Measurements from ENCODE around the gene ADCY10.
A peak's percentile ranks its signal among the peaks of the same experiment; 100 is the strongest.

Gene ADCY10

DNA sequence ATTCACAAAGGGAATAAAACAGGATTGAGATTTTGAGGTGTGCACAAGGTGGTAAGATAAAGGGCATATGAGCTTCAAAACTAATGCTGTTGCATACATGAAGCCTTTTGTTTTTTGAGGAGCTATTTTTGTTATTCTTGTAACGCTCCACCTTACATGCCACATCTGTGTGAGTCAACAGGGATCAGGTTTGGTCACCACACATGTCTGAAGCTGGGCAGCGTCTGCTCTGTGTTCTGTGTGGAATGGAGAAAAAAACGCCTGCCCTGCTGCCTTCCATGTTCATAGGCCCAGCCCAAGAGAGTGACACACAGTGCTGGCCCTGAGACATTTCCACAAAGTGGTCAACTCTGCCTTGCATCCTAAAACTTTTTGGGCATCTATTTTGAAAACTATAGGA, 124.4 kb downstream of the ADCY10 start:
- H2BK120ac ChIP-seq (ENCODE audit: insufficient read depth, low read length, poor library complexity) = no peak overlapping the region
- WGBS (ENCODE audit: extremely low coverage, insufficient coverage, insufficient read length) = no CpG with 5 or more reads among the region's 3 CpGs

DNA sequence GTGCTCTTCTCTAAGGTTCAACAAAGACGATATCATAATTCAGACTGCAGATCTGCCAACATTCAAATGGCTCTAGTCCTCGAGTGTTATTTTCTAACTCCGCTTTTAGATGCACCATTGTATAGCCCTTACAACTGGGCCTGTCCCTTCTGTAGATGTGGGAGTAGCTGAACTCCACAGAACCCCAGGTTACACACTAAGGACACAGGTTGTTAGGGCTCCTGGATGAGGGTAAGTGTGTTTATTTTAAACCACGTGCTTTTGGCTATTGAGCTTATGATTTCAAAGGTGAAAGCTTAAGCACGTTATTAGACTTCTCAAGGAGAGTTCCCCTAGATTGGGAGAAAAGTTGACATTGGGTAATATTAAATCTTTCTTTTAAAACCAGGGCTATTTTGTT, 127.4 kb downstream of the ADCY10 start:
- Histone ChIP-seq H3K4ac (ENCODE audit: low read depth, low read length) (no peak overlapping the region), H3K79me1 (ENCODE audit: low read length) (no peaks in the 10 kb centered on the region), H3K23ac (ENCODE audit: low read length) (no peak overlapping the region), H2BK120ac (ENCODE audit: insufficient read depth, low read length, poor library complexity) (no peak overlapping the region), H4K91ac (ENCODE audit: low read depth, low read length) (no peak overlapping the region), H3K14ac (ENCODE audit: low read length) (no peak overlapping the region), H3K27ac (ENCODE audit: low read depth, low read length) (no peak overlapping the region), H2BK12ac (ENCODE audit: low read length) (no peak overlapping the region), H3K27me3 (ENCODE audit: insufficient read depth, low read length) (no peaks in the 10 kb centered on the region), H2BK5ac (ENCODE audit: low read depth, low read length, poor library complexity) (no peak overlapping the region), H3K36me3 (ENCODE audit: control insufficient read depth in 1 of 2, insufficient read depth in 2 of 2, low read length in 2 of 2) (peaks cover 24 to 47% of the 10 kb centered on the region in 2 experiments), H3K4me2 (ENCODE audit: low read length) (no peak overlapping the region), H4K8ac (ENCODE audit: low read depth, low read length) (no peak overlapping the region), H3K4me3 (ENCODE audit: low read depth, low read length) (no peak overlapping the region), H2AFZ (ENCODE audit: insufficient read depth, low read length, poor library complexity) (no peak overlapping the region), H2AK5ac (ENCODE audit: low read length) (no peak overlapping the region), H3K9ac (ENCODE audit: low read length) (no peak overlapping the region), H3K79me2 (ENCODE audit: control insufficient read depth, insufficient read depth, low read length, poor library complexity) (no peaks in the 10 kb centered on the region), H3K18ac (ENCODE audit: low read length) (no peak overlapping the region), H3K4me1 (ENCODE audit: control insufficient read depth in 1 of 2, insufficient read depth in 2 of 2, low read length in 2 of 2) (peaks cover 0 to 2% of the 10 kb centered on the region in 2 experiments), H3K9me3 (ENCODE audit: insufficient read depth, low read depth, low read length) (no peaks in the 10 kb centered on the region), H4K12ac (ENCODE audit: low read depth, low read length) (no peak overlapping the region)
- WGBS (ENCODE audit: extremely low coverage, insufficient coverage, insufficient read length) = no CpG with 5 or more reads among the region's 5 CpGs
- DNase-seq = no peak

More for the DNA sequence above, 124.4 kb downstream of the ADCY10 start:
- no peak overlapping the region for H4K91ac ChIP-seq (ENCODE audit: low read depth, low read length)
- no peak overlapping the region for H2AFZ ChIP-seq (ENCODE audit: insufficient read depth, low read length, poor library complexity)
- H3K4me2 ChIP-seq (ENCODE audit: low read length) = no peak overlapping the region
- no peak overlapping the region for H3K9ac ChIP-seq (ENCODE audit: low read length)
- peak; percentile 42 to 67 for DNase-seq
- H2AK5ac ChIP-seq (ENCODE audit: low read length) = no peak overlapping the region
- no peak overlapping the region for H4K12ac ChIP-seq (ENCODE audit: low read depth, low read length)
- H3K9me3 ChIP-seq (ENCODE audit: insufficient read depth, low read depth, low read length) = no peaks in the 10 kb centered on the region
- no peak overlapping the region for H3K4ac ChIP-seq (ENCODE audit: low read depth, low read length)
- no peak overlapping the region for H4K8ac ChIP-seq (ENCODE audit: low read depth, low read length)
- H3K23ac ChIP-seq (ENCODE audit: low read length) = no peak overlapping the region
- H3K4me1 ChIP-seq (ENCODE audit: control insufficient read depth in 1 of 2, insufficient read depth in 2 of 2, low read length in 2 of 2) = peaks cover 0 to 2% of the 10 kb centered on the region in 2 experiments
- no peaks in the 10 kb centered on the region for H3K79me2 ChIP-seq (ENCODE audit: control insufficient read depth, insufficient read depth, low read length, poor library complexity)
- H3K27me3 ChIP-seq (ENCODE audit: insufficient read depth, low read length) = no peaks in the 10 kb centered on the region
- no peak overlapping the region for H3K18ac ChIP-seq (ENCODE audit: low read length)
- peaks cover 32 to 51% of the 10 kb centered on the region in 2 experiments for H3K36me3 ChIP-seq (ENCODE audit: control insufficient read depth in 1 of 2, insufficient read depth in 2 of 2, low read length in 2 of 2)
- no peaks in the 10 kb centered on the region for H3K79me1 ChIP-seq (ENCODE audit: low read length)
- H3K14ac ChIP-seq (ENCODE audit: low read length) = no peak overlapping the region
- H2BK5ac ChIP-seq (ENCODE audit: low read depth, low read length, poor library complexity) = no peak overlapping the region
- peak overlapping the region; percentile 6 for H3K27ac ChIP-seq (ENCODE audit: low read depth, low read length)
- H2BK12ac ChIP-seq (ENCODE audit: low read length) = no peak overlapping the region
- no peak overlapping the region for H3K4me3 ChIP-seq (ENCODE audit: low read depth, low read length)

DNA sequence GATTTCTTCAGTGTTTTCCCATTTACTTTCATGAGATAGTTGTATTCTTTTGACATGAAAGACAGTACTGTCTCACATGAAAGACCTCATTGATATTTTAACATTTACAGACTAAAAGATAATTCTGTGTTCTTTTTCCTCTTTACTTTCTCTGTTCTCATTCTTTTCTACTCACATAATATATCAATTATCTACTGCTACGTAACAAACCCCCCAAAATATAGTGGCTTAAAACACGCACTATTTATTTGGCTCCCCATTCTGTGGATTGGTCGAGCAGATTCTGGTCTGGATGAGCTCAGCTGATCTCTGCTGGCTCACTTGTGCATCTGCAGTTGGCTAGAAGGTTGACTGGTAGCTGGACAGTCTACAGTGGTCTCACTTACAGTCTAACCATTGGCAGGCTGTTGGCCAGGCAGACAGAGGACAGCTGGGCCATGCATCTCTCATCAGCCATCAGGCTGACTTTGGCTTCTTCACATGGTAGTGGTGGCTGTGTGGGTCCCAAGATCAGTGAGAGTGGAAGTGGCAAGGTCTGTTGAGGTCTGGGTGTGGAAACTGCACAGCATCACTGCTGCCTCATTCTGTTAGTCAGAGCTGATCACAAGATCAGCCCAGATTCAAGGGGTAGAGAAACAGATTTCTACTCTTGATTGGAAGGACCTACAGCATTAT, 128.9 kb downstream of the ADCY10 start:
- H3K9me3 ChIP-seq (ENCODE audit: insufficient read depth, low read depth, low read length) = no peaks in the 10 kb centered on the region
- H3K4me3 ChIP-seq (ENCODE audit: low read depth, low read length) = no peak overlapping the region
- H3K79me1 ChIP-seq (ENCODE audit: low read length) = no peaks in the 10 kb centered on the region
- no peak overlapping the region for H2AFZ ChIP-seq (ENCODE audit: insufficient read depth, low read length, poor library complexity)
- no peak overlapping the region for H3K18ac ChIP-seq (ENCODE audit: low read length)
- H4K8ac ChIP-seq (ENCODE audit: low read depth, low read length) = no peak overlapping the region
- no peak overlapping the region for H3K4me2 ChIP-seq (ENCODE audit: low read length)
- WGBS (ENCODE audit: extremely low coverage, insufficient coverage, insufficient read length) = 100% methylated on average over 2 of the region's 3 CpGs
- peaks cover 14 to 36% of the 10 kb centered on the region in 2 experiments for H3K36me3 ChIP-seq (ENCODE audit: control insufficient read depth in 1 of 2, insufficient read depth in 2 of 2, low read length in 2 of 2)
- no peak overlapping the region for H2AK5ac ChIP-seq (ENCODE audit: low read length)
- no peak overlapping the region for H3K14ac ChIP-seq (ENCODE audit: low read length)
- no peak for DNase-seq
- H4K12ac ChIP-seq (ENCODE audit: low read depth, low read length) = no peak overlapping the region
- H2BK120ac ChIP-seq (ENCODE audit: insufficient read depth, low read length, poor library complexity) = no peak overlapping the region
- no peak overlapping the region for H3K23ac ChIP-seq (ENCODE audit: low read length)
- H2BK12ac ChIP-seq (ENCODE audit: low read length) = no peak overlapping the region
- no peak overlapping the region for H3K9ac ChIP-seq (ENCODE audit: low read length)
- no peak overlapping the region for H2BK5ac ChIP-seq (ENCODE audit: low read depth, low read length, poor library complexity)
- no peaks in the 10 kb centered on the region for H3K79me2 ChIP-seq (ENCODE audit: control insufficient read depth, insufficient read depth, low read length, poor library complexity)
- no peak overlapping the region for H4K91ac ChIP-seq (ENCODE audit: low read depth, low read length)
- H3K27ac ChIP-seq (ENCODE audit: low read depth, low read length) = no peak overlapping the region
- H3K4ac ChIP-seq (ENCODE audit: low read depth, low read length) = no peak overlapping the region
- no peaks in the 10 kb centered on the region for H3K27me3 ChIP-seq (ENCODE audit: insufficient read depth, low read length)
- no peaks in the 10 kb centered on the region for H3K4me1 ChIP-seq (ENCODE audit: control insufficient read depth in 1 of 2, insufficient read depth in 2 of 2, low read length in 2 of 2)

DNA sequence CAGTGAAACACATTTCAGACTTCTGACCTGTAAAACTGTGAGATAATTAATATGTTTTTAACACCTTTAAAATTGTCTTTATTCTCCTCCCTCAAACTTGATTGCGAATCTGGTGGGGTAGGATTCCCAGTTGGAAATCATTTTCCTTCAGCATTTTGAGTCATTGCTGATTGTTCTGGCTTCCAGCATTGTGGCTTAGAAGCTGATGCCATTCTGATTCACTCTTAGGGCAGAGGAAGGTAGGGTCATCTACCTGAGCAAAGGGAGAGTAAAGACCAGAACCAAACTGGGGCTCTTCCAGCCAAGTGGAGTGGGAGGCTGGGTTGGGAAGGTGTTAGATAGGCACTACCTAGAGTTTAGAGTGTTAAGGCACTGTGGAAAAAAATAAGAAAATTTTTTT, 131.0 kb downstream of the ADCY10 start:
- Histone ChIP-seq H3K27me3 (ENCODE audit: insufficient read depth, low read length) (no peaks in the 10 kb centered on the region), H3K27ac (ENCODE audit: low read depth, low read length) (no peak overlapping the region), H3K9me3 (ENCODE audit: insufficient read depth, low read depth, low read length) (no peaks in the 10 kb centered on the region), H3K4me1 (ENCODE audit: control insufficient read depth in 1 of 2, insufficient read depth in 2 of 2, low read length in 2 of 2) (no peaks in the 10 kb centered on the region), H3K23ac (ENCODE audit: low read length) (no peak overlapping the region), H2BK120ac (ENCODE audit: insufficient read depth, low read length, poor library complexity) (no peak overlapping the region), H3K79me1 (ENCODE audit: low read length) (no peaks in the 10 kb centered on the region), H3K18ac (ENCODE audit: low read length) (no peak overlapping the region), H3K14ac (ENCODE audit: low read length) (no peak overlapping the region), H3K4ac (ENCODE audit: low read depth, low read length) (no peak overlapping the region), H3K36me3 (ENCODE audit: control insufficient read depth in 1 of 2, insufficient read depth in 2 of 2, low read length in 2 of 2) (peaks cover 12 to 26% of the 10 kb centered on the region in 2 experiments), H2AK5ac (ENCODE audit: low read length) (no peak overlapping the region), H4K91ac (ENCODE audit: low read depth, low read length) (no peak overlapping the region), H4K12ac (ENCODE audit: low read depth, low read length) (no peak overlapping the region), H4K8ac (ENCODE audit: low read depth, low read length) (no peak overlapping the region), H3K79me2 (ENCODE audit: control insufficient read depth, insufficient read depth, low read length, poor library complexity) (no peaks in the 10 kb centered on the region), H2AFZ (ENCODE audit: insufficient read depth, low read length, poor library complexity) (no peak overlapping the region), H2BK5ac (ENCODE audit: low read depth, low read length, poor library complexity) (no peak overlapping the region), H2BK12ac (ENCODE audit: low read length) (no peak overlapping the region), H3K4me3 (ENCODE audit: low read depth, low read length) (no peak overlapping the region), H3K9ac (ENCODE audit: low read length) (no peak overlapping the region), H3K4me2 (ENCODE audit: low read length) (no peak overlapping the region)
- no CpG with 5 or more reads among the region's 1 CpG for WGBS (ENCODE audit: extremely low coverage, insufficient coverage, insufficient read length)
- DNase-seq = no peak

Measured in trophoblast cell (in vitro differentiated cells and primary cell).